D721Med (cell line): Measurements from ENCODE around the gene ME3.

Experiments
- DNase-seq: peaks from one replicate; pipeline ENCODE4 v3.0.0; 2011; ENCODE audit warnings: low spot score; ENCODE audit not compliant: insufficient read length
- FAIRE-seq: peaks from 2 replicates; lab custom pipeline; 2011; peaks lifted over from hg19 to GRCh38; lab: Jason Lieb, UNC
- TF ChIP-seq, protein P1 (sequence below): IDR thresholded peaks from 2 replicates; pipeline ENCODE4 v1.5.1; 2012; ENCODE audit warnings: mild to moderate bottlenecking, control low read depth; ENCODE audit not compliant: insufficient read depth; ENCODE audit errors: missing control alignments

ME3 gene

GRCh38 chr11:86632499-86633269, 39.7 kb downstream of the ME3 start:
- TF ChIP-seq, protein P1, sequence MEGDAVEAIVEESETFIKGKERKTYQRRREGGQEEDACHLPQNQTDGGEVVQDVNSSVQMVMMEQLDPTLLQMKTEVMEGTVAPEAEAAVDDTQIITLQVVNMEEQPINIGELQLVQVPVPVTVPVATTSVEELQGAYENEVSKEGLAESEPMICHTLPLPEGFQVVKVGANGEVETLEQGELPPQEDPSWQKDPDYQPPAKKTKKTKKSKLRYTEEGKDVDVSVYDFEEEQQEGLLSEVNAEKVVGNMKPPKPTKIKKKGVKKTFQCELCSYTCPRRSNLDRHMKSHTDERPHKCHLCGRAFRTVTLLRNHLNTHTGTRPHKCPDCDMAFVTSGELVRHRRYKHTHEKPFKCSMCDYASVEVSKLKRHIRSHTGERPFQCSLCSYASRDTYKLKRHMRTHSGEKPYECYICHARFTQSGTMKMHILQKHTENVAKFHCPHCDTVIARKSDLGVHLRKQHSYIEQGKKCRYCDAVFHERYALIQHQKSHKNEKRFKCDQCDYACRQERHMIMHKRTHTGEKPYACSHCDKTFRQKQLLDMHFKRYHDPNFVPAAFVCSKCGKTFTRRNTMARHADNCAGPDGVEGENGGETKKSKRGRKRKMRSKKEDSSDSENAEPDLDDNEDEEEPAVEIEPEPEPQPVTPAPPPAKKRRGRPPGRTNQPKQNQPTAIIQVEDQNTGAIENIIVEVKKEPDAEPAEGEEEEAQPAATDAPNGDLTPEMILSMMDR: no peak
- DNase-seq (no peak), FAIRE-seq (no peak)

GRCh38 chr11:86630229-86630981, 42.0 kb downstream of the ME3 start:
- DNase-seq (no peak), FAIRE-seq (no peak)
- TF ChIP-seq, protein P1: no peak

DNA sequence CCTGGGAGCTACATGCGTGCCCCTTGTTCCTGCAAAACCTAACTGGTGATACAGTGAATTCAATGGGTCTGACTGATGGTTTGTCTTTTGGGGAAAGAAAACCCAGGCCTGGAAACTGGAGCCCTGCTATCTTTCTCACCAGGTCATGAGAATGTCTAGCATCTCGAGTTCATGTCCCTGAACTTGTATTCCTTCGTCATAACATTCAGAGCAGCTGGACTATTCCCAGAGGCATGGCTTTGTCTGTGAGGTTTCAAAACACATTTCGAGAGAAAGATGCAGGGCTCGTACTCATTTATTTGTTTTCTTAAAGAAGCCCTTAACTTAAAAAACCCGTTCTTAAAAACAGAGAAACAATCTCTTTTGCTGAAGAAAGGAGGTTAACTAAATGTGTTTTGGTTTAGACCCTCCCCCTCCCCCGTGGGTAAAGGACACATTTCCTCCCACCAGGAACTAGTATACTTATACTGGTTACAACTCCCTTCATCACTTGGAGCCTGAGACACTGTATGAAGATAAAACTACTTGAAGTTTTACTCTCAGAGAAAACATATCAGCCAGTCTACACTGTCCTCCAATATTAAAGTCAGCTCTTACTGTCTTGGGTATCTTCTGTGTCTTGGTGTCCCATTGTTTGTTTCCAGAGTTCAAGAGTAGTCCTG, 43.2 kb downstream of the ME3 start:
- FAIRE-seq: no peak
- no peak for DNase-seq
- TF ChIP-seq, protein P1: no peak

DNA sequence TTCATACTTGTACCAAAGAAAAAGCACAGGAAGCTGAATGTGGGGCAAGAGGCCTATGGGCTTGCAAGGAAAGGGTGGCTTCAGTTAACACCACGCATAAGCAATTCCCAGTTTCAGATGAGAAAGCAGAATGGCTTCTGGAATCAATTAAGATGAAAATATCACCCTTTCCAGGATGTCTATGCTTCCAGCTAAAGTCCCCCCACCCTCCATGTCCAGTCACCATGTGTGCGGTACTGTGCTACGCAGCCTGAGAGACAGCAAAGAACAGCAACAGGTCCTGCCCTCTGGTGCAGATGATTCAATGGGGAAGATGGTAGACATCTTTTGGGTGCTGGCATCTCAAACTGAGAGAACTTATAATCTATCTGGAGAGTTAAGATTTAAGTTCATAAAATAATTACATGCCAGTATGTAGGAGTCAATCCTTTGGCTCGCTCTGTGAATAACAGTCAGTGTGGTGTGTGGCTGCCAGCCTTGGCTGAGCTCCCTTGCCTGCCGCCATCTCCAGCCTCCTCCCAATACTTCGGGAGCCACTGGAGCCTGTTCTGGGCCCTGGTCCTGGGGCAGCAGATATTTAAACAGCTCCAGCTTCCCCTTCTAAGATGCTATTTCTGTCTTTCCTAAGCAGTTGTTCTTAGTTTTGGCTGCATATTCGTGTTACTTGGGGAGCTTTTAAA, 44.5 kb downstream of the ME3 start:
- FAIRE-seq (no peak), DNase-seq (no peak)
- TF ChIP-seq, protein P1: no peak

GRCh38 chr11:86625981-86626380, 46.4 kb downstream of the ME3 start:
- FAIRE-seq (no peak), DNase-seq (no peak)
- TF ChIP-seq, protein P1: no peak

- FAIRE-seq: no peak
- no peak for DNase-seq
- TF ChIP-seq, protein P1: no peak
Observed at GRCh38 chr11:86625544-86625943, 46.9 kb downstream of the ME3 start.
